GM18873 (cell line): ENCODE results near the gene DOHH.
"Not testable (repeated sequence)": the region's sequence is repeated elsewhere in the genome, so short reads cannot be mapped to it uniquely, and the experiment has no call there.

Source experiments
- ATAC-seq: cut with Tn5 transposase; IDR thresholded peaks from one replicate; pipeline ENCODE4 v1.9.1; 2021; ENCODE audit warnings: mild to moderate bottlenecking, moderate library complexity, moderate number of reproducible peaks; ENCODE audit not compliant: unreplicated experiment, low FRiP score

Gene DOHH

GRCh38 chr19:3446657-3447056, 53.8 kb downstream of the DOHH start:
- not testable (repeated sequence) for ATAC-seq

DNA sequence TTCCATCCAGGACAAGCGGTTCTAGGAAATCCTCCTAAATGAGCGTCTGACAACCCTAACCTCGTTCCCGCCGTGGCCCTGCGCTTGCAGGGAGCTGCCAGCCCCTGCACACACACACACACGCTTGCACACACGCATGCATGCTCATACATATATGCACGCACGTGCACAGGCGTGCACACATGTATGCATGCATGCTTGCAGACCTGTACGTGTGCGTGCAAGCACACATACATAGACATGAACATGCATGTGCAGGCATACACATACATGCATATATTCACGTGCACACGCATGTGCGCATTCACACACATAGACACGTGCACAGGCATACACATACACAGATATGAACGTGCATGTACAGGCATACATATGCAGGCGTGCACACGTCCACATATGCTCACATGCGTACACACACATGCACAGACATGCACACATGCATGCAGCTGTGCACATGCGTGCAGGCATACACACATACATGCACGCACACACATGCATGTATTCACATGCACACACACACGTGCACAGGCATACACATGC, 55.7 kb downstream of the DOHH start:
- ATAC-seq: no peak

DNA sequence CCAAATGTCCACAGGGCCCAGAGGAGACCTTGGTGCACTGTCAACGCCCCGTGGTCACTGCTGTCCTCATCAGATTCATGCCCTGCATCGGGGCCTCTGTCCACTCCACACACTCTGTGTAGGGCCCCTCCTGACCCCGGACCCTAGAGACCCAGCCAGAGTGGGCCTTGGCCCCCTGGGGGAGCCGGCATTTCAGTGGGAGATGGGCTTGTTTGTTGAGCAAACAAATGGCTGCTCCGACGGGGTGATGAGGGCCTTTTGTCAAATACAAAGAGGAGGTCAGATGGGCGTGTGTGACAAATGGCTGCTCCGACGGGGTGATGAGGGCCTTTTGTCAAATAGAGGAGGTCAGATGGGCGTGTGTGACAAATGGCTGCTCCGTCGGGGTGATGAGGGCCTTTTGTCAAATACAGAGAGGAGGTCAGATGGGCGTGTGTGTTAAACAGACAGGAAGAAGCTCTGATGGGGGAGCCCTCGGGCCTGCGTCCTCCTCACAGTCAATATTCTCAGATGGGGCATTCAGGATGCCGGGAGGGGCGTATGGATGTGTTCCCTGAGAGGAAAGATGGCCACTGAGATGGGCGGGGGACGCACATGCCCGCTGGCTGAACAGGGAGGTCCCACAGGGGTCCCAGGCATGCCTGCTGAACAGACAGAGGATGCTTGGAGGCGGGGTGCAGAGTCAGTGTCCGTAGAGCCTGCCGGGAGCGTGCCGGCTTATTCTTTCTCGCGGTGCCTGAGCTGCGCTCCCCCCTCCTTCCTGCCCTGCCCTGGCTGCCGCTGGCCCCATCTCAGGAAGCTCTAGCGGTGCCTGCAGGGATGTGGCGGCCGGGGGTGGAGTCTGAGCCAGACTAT, 56.4 kb downstream of the DOHH start:
- no peak for ATAC-seq

- ATAC-seq: no peak
Measured at GRCh38 chr19:3442487-3443071, 57.9 kb downstream of the DOHH start.

DNA sequence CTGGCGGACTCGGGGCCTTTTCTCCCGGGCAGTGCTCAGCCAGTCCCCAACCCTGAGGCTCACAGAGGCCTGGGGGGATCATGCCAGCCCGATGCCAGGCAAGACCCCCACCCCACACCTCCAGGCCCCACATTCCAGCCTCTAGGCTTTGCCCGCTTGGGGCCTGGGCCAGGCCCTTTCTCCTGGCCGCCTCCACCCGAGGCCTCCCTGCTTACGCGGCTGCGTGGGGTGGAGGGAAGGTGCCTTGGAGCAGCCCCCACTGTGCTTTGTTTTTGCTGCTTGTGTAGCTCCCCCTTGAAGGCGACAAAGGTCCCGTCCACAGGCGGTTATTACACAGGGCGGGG, 58.5 kb downstream of the DOHH start:
- no peak for ATAC-seq

- no peak for ATAC-seq
Measured at GRCh38 chr19:3441089-3441985, 59.1 kb downstream of the DOHH start.
